HepG2 (cell line): Measurements from ENCODE around the gene ITCH. TPM values are rescaled to one million over a fixed set of nuclear protein-coding genes. Genes with fewer than 3 reads are reported as not detected.

ENCODE experiments used
- BRF2 ChIP-seq: sonication (generic); formaldehyde crosslinking; IDR thresholded peaks from 2 replicates; pipeline ENCODE4 v1.8.1; 2022; ENCODE audit warnings: mild to moderate bottlenecking, missing genetic modification reagents
- CAMTA2 ChIP-seq: sonication (generic); formaldehyde crosslinking; IDR thresholded peaks from 2 replicates; pipeline ENCODE4 v1.4.0; 2020; ENCODE audit warnings: mild to moderate bottlenecking, missing genetic modification reagents, borderline replicate concordance
- FOXK1 ChIP-seq: sonication (generic); formaldehyde crosslinking; IDR thresholded peaks from 2 replicates; pipeline ENCODE4 v1.4.0; 2020; ENCODE audit warnings: low read depth, missing genetic modification reagents, borderline replicate concordance
- GZF1 ChIP-seq: sonication (generic); formaldehyde crosslinking; IDR thresholded peaks from 2 replicates; pipeline ENCODE4 v1.5.1; 2020; ENCODE audit warnings: mild to moderate bottlenecking, missing genetic modification reagents
- HNF1A ChIP-seq, 2 experiments: sonication (generic) in 1 of 2; formaldehyde crosslinking in 1 of 2; IDR thresholded peaks; 2 replicates each; pipeline versions ENCODE4 v1.4.0 to v1.6.1; 2016 to 2020; ENCODE audit warnings: borderline replicate concordance in 1 of 2, low read depth in 1 of 2, mild to moderate bottlenecking in 1 of 2, missing genetic modification reagents in 1 of 2
- HNF1B ChIP-seq: sonication (generic); formaldehyde crosslinking; IDR thresholded peaks from 2 replicates; pipeline ENCODE4 v1.5.1; 2020; ENCODE audit warnings: mild to moderate bottlenecking, moderate library complexity, missing genetic modification reagents
- KMT2A ChIP-seq: sonication (generic); formaldehyde crosslinking; IDR thresholded peaks from 2 replicates; pipeline ENCODE4 v1.4.0; 2020; ENCODE audit warnings: missing genetic modification reagents
- RBAK ChIP-seq: sonication (generic); formaldehyde crosslinking; IDR thresholded peaks from 2 replicates; pipeline ENCODE4 v1.5.1; 2020; ENCODE audit warnings: mild to moderate bottlenecking, missing genetic modification reagents
- TFDP1 ChIP-seq: IDR thresholded peaks from 2 replicates; pipeline ENCODE4 v1.6.1; 2016; ENCODE audit warnings: missing compliant biosample characterization, missing genetic modification reagents, borderline replicate concordance
- UBTF ChIP-seq: sonication (generic); formaldehyde crosslinking; IDR thresholded peaks from 2 replicates; pipeline ENCODE4 v1.4.0; 2020; ENCODE audit warnings: mild to moderate bottlenecking, missing genetic modification reagents
- ZBTB20 ChIP-seq: sonication (generic); formaldehyde crosslinking; IDR thresholded peaks from 2 replicates; pipeline ENCODE4 v1.8.1; 2023; ENCODE audit warnings: missing genetic modification reagents, low read depth, mild to moderate bottlenecking, borderline replicate concordance
- ZC3H13 ChIP-seq: sonication (generic); formaldehyde crosslinking; IDR thresholded peaks from 2 replicates; pipeline ENCODE4 v1.8.1; 2023; ENCODE audit warnings: mild to moderate bottlenecking, missing genetic modification reagents, moderate library complexity
- ZFYVE20 ChIP-seq: sonication (generic); formaldehyde crosslinking; IDR thresholded peaks from 2 replicates; pipeline ENCODE4 v1.8.0; 2023; ENCODE audit warnings: low read depth, mild to moderate bottlenecking, moderate library complexity, missing genetic modification reagents, borderline replicate concordance
- ZNF629 ChIP-seq: sonication (generic); formaldehyde crosslinking; conservative IDR thresholded peaks from 2 replicates; pipeline ENCODE4 v1.5.0; 2020; ENCODE audit warnings: missing genetic modification reagents
- polyA plus RNA-seq, 8 experiments: library from polyadenylated mRNA; depleted of rRNA in 3 of 8; stranded (reverse) in 7 of 8; unstranded in 1 of 8; fragments of >200 nt; fragmentation: Illumina TruSeq in 4 of 8; extraction: Trizol in 4 of 8; gene quantifications; 2 replicates each; pipeline versions ENCODE4 v1.2.1 to v1.2.3, GENCODE V29; 2011 to 2016; ENCODE audit warnings: low read depth in 4 of 8, missing spikeins in 1 of 8, mixed read lengths in 1 of 8; ENCODE audit not compliant: insufficient read depth in 1 of 8
- total RNA-seq, 5 experiments: library from RNA; depleted of rRNA; stranded (reverse); fragments of >200 nt; fragmentation: Illumina TruSeq; extraction: Trizol; gene quantifications; 2 replicates each; pipeline ENCODE4 v1.2.3, GENCODE V29; 2016; ENCODE audit warnings: low read depth in 1 of 5

The ITCH gene
- total and polyA plus RNA-seq, 2 of the 13 experiments (the other 11 are each of a cell fraction or from before 2014, with no cell fraction given), result 20.5 to 112 TPM

- TF ChIP-seq HNF1A (IDR thresholded peaks at IDR 0.05; ENCODE audit: low read depth), result no peak
- TF ChIP-seq HNF1A (CRISPR knock-in tag; IDR thresholded peaks at IDR 0.05; ENCODE audit: borderline replicate concordance), result no peak
- TF ChIP-seq ZFYVE20, result 0 out of 2 replicates have a peak, but pooled peaks have one; percentile 72
- TF ChIP-seq KMT2A (CRISPR knock-in tag), result no peak; the same call in 1 of the 2 replicates
- TF ChIP-seq FOXK1 (CRISPR knock-in tag), result 0 out of 2 replicates have a peak, but pooled peaks have one; percentile 47
- TF ChIP-seq TFDP1, result no peak
- no peak for TF ChIP-seq BRF2 (CRISPR knock-in tag)
- TF ChIP-seq GZF1 (CRISPR knock-in tag), result no peak
- TF ChIP-seq ZC3H13 (CRISPR knock-in tag), result 0 out of 2 replicates have a peak, but pooled peaks have one; percentile 17
- no peak for TF ChIP-seq CAMTA2 (CRISPR knock-in tag)
- no peak for TF ChIP-seq RBAK
- TF ChIP-seq UBTF (CRISPR knock-in tag), result peak; percentile 86; the same call in 1 of the 2 replicates
- TF ChIP-seq ZNF629 (CRISPR knock-in tag), result no peak
- 0 out of 2 replicates have a peak, but pooled peaks have one; percentile 29 for TF ChIP-seq HNF1B (CRISPR knock-in tag)
- peak; percentile 71 for TF ChIP-seq ZBTB20 (CRISPR knock-in tag)
These were observed 571 bp downstream of the ITCH start (continued) for GRCh38 chr20:34363465-34364222.
